Spleen (tissue), 7 donors: ENCODE data around the gene ANKRD13A.

Source experiments
- POLR2A ChIP-seq, 3 donors: fragments of 450-650 bp; IDR thresholded peaks; one replicate each; pipeline ENCODE4 v1.5.1; 2017; ENCODE audit warnings: antibody characterized with exemption in 3 of 3, mild to moderate bottlenecking in 1 of 3
- TF ChIP-seq, protein P1 (sequence below), 11 experiments: fragments of 200-600 bp in 7 of 11; fragments of 450-650 bp in 4 of 11; sonication (generic) in 4 of 11; IDR thresholded peaks in 8 of 11; conservative IDR thresholded peaks in 3 of 11; 1 replicate in 7 of 11; 2 replicates in 4 of 11; pipeline versions ENCODE4 v1.4.0 to v1.8.0; 2016 to 2021; ENCODE audit warnings: antibody characterized with exemption in 11 of 11, inconsistent platforms in 4 of 11, mild to moderate bottlenecking in 1 of 11
- donor health status: DM: no; HTN: no; CAD: no; lungs with moderate emphysema.
- donor health status: DM: no; HTN: no; CAD: no.
- donor health status: DM: no; HTN: no; CAD: no.

DNA sequence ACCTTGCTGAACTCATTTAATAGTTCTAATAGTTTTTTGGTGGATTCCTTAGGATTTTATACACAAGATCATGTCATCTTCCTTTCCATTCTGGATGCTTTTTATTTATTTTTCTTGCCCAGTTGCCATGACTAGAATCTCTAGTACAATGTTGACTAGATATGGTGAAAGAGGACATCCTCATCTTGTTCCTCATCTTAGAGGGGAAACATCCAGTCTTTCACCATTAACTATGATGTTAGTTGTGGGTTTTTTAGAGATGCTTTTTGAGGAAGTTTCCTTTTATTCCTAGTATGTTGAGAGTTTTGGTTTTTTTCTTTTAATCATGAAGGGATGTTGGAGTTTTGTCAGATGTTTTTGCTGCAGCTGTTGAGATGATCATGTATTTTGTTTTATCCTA lies 8.7 kb downstream of the ANKRD13A start:
- TF ChIP-seq POLR2A (IDR thresholded peaks at IDR 0.05), result no peak
- TF ChIP-seq, protein P1, sequence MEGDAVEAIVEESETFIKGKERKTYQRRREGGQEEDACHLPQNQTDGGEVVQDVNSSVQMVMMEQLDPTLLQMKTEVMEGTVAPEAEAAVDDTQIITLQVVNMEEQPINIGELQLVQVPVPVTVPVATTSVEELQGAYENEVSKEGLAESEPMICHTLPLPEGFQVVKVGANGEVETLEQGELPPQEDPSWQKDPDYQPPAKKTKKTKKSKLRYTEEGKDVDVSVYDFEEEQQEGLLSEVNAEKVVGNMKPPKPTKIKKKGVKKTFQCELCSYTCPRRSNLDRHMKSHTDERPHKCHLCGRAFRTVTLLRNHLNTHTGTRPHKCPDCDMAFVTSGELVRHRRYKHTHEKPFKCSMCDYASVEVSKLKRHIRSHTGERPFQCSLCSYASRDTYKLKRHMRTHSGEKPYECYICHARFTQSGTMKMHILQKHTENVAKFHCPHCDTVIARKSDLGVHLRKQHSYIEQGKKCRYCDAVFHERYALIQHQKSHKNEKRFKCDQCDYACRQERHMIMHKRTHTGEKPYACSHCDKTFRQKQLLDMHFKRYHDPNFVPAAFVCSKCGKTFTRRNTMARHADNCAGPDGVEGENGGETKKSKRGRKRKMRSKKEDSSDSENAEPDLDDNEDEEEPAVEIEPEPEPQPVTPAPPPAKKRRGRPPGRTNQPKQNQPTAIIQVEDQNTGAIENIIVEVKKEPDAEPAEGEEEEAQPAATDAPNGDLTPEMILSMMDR (IDR thresholded peaks at IDR 0.05 in 8 of 11, conservative IDR thresholded peaks at IDR 0.05 in 3 of 11), result no peak
